Ovary (tissue), 3 donors: ENCODE results near the gene SLC1A1.

Source experiments
- CTCF ChIP-seq, 3 donors: fragments of 450-650 bp in 2 of 3; fragments of 200-600 bp in 1 of 3; IDR thresholded peaks; one replicate each; pipeline versions ENCODE4 v1.5.1 to v1.8.0; 2016 to 2022; ENCODE audit warnings: antibody characterized with exemption in 3 of 3, mild to moderate bottlenecking in 1 of 3
- EP300 ChIP-seq: sonication (generic); formaldehyde crosslinking; IDR thresholded peaks from one replicate; pipeline ENCODE4 v1.6.1; 2017; ENCODE audit warnings: antibody characterized with exemption
- POLR2A ChIP-seq: fragments of 450-650 bp; IDR thresholded peaks from one replicate; pipeline ENCODE4 v1.6.1; 2017; ENCODE audit warnings: antibody characterized with exemption, mild to moderate bottlenecking, moderate library complexity
- donor health status: DM: no; HTN: no; CAD: no.

- TF ChIP-seq CTCF (IDR thresholded peaks at IDR 0.05), result no peak
- no peak for TF ChIP-seq POLR2A
- no peak for TF ChIP-seq EP300
Observed at GRCh38 chr9:4566806-4567205, 76.5 kb downstream of the SLC1A1 start.
